Uterus (tissue), 4 donors: ENCODE measurements around the gene MINDY4. TPM values are rescaled to one million over a fixed set of nuclear protein-coding genes. Genes with fewer than 3 reads are reported as not detected.

Source experiments
- DNase-seq, 2 donors: peaks; one replicate each; pipeline ENCODE4 v3.0.0-alpha.2; 2019 to 2020
- H3K27ac ChIP-seq, 2 donors: fragments of 200-600 bp; sonication (generic); 1 replicate in 1 of 2; 2 replicates in 1 of 2; pipeline ENCODE4 v1.5.1; 2016 to 2018
- H3K27me3 ChIP-seq, 2 donors: fragments of 200-600 bp; sonication (generic); one replicate each; pipeline ENCODE4 v1.5.1; 2018 to 2019; ENCODE audit warnings: control low read depth in 1 of 2
- H3K36me3 ChIP-seq, 2 donors: fragments of 200-600 bp; sonication (generic); one replicate each; pipeline ENCODE4 v1.5.1; 2019; ENCODE audit warnings: control low read depth in 1 of 2
- H3K4me1 ChIP-seq, 2 donors: fragments of 200-600 bp; sonication (generic); one replicate each; pipeline ENCODE4 v1.5.1; 2018 to 2019; ENCODE audit warnings: control low read depth in 1 of 2
- H3K4me3 ChIP-seq, 2 donors: fragments of 200-600 bp; sonication (generic); 1 replicate in 1 of 2; 2 replicates in 1 of 2; pipeline ENCODE4 v1.5.1; 2018 to 2019; ENCODE audit warnings: mild to moderate bottlenecking in 1 of 2
- H3K9me3 ChIP-seq, 2 donors: fragments of 200-600 bp; sonication (generic); one replicate each; pipeline ENCODE4 v1.5.1; 2019; ENCODE audit warnings: control low read depth in 1 of 2
- POLR2A ChIP-seq, 2 donors: fragments of 450-650 bp; IDR thresholded peaks; one replicate each; pipeline ENCODE4 v1.6.1; 2016; ENCODE audit warnings: antibody characterized with exemption in 2 of 2, mild to moderate bottlenecking in 1 of 2, moderate library complexity in 1 of 2
- intact Hi-C: fragments of 100-400 bp; cut with DNase I; formaldehyde crosslinking; loops from one replicate; pipeline ENCODE4 v1.15.1; 2023; ENCODE audit warnings: low total_unique reads
- total RNA-seq, 4 donors: library from RNA; depleted of rRNA in 3 of 4; stranded (reverse); fragments of >200 nt in 3 of 4; gene quantifications; one replicate each; pipeline versions ENCODE4 v1.1.0 to v1.2.4, GENCODE V29; 2014 to 2023
- TF ChIP-seq, protein P1 (sequence below), 4 experiments: fragments of 200-600 bp in 2 of 4; fragments of 450-650 bp in 2 of 4; sonication (generic) in 2 of 4; IDR thresholded peaks; one replicate each; pipeline ENCODE4 v1.5.1; 2016 to 2019; ENCODE audit warnings: antibody characterized with exemption in 4 of 4, mild to moderate bottlenecking in 2 of 4, moderate library complexity in 1 of 4
- donor health status: DM: yes; HTN: yes; CAD: no.

Gene MINDY4
- total RNA-seq, 4 donors from 2014 or later = 14.7 to 23.8 (median 16.9) TPM

GRCh38 chr7:30871655-30872054 is 100.4 kb downstream of the MINDY4 start:
- Histone ChIP-seq H3K9me3 (peaks cover 0 to 3% of the 10 kb centered on the region in 2 donors), H3K36me3 (no peaks in the 10 kb centered on the region), H3K4me3 (no peak overlapping the region), H3K27ac (no peak overlapping the region), H3K4me1 (no peaks in the 10 kb centered on the region), H3K27me3 (no peaks in the 10 kb centered on the region)
- no peak for DNase-seq
- TF ChIP-seq, protein P1, sequence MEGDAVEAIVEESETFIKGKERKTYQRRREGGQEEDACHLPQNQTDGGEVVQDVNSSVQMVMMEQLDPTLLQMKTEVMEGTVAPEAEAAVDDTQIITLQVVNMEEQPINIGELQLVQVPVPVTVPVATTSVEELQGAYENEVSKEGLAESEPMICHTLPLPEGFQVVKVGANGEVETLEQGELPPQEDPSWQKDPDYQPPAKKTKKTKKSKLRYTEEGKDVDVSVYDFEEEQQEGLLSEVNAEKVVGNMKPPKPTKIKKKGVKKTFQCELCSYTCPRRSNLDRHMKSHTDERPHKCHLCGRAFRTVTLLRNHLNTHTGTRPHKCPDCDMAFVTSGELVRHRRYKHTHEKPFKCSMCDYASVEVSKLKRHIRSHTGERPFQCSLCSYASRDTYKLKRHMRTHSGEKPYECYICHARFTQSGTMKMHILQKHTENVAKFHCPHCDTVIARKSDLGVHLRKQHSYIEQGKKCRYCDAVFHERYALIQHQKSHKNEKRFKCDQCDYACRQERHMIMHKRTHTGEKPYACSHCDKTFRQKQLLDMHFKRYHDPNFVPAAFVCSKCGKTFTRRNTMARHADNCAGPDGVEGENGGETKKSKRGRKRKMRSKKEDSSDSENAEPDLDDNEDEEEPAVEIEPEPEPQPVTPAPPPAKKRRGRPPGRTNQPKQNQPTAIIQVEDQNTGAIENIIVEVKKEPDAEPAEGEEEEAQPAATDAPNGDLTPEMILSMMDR (IDR thresholded peaks at IDR 0.05) = no peak
- no peak for TF ChIP-seq POLR2A (IDR thresholded peaks at IDR 0.05)
- intact Hi-C loops = no loop called here

DNA sequence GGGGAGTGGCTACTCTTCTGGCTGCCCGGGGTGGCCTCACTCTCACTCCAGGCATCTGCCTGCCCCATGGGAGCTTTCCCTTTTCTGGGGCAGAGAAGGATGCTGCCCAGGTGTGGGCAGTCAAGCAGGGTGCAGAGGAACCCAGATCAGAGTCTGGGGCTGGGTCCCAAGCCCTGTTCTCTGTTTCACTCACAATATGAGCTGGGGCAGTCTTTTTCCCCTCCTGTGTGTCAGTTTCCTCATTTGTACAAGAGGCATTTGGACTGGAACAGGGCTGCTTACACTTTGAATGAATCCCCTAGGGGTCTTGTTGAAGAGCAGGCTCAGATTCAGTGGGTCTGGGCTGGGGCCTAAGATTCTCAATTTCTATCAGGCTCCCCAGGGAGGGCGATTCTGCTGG is 102.0 kb downstream of the MINDY4 start:
- TF ChIP-seq, protein P1 (IDR thresholded peaks at IDR 0.05) = no peak
- TF ChIP-seq POLR2A (IDR thresholded peaks at IDR 0.05) = no peak
- H3K9me3 ChIP-seq = peaks cover 0 to 3% of the 10 kb centered on the region in 2 donors
- DNase-seq = no peak
- no peak overlapping the region for H3K4me3 ChIP-seq
- intact Hi-C loops = no loop called here
- no peaks in the 10 kb centered on the region for H3K27me3 ChIP-seq
- H3K27ac ChIP-seq = no peak overlapping the region
- H3K36me3 ChIP-seq = no peaks in the 10 kb centered on the region
- H3K4me1 ChIP-seq = no peaks in the 10 kb centered on the region

- Histone ChIP-seq H3K4me1 (no peaks in the 10 kb centered on the region), H3K4me3 (no peak overlapping the region), H3K27ac (no peak overlapping the region), H3K9me3 (peaks cover 0 to 3% of the 10 kb centered on the region in 2 donors), H3K36me3 (no peaks in the 10 kb centered on the region), H3K27me3 (no peaks in the 10 kb centered on the region)
- DNase-seq = no peak
- TF ChIP-seq POLR2A (IDR thresholded peaks at IDR 0.05) = no peak
- TF ChIP-seq, protein P1 (IDR thresholded peaks at IDR 0.05) = no peak
- intact Hi-C loops = no loop called here
Measured at GRCh38 chr7:30873656-30874055, 102.4 kb downstream of the MINDY4 start.

GRCh38 chr7:30874656-30875302 is 103.6 kb downstream of the MINDY4 start:
- no peak for DNase-seq
- no peaks in the 10 kb centered on the region for H3K4me1 ChIP-seq
- H3K27ac ChIP-seq = no peak overlapping the region
- H3K36me3 ChIP-seq = no peaks in the 10 kb centered on the region
- TF ChIP-seq, protein P1 (IDR thresholded peaks at IDR 0.05) = no peak
- TF ChIP-seq POLR2A (IDR thresholded peaks at IDR 0.05) = no peak
- no peaks in the 10 kb centered on the region for H3K27me3 ChIP-seq
- H3K9me3 ChIP-seq = peaks cover 0 to 3% of the 10 kb centered on the region in 2 donors
- H3K4me3 ChIP-seq = no peak overlapping the region
- intact Hi-C loops = no loop called here

GRCh38 chr7:30877015-30877769 is 106.0 kb downstream of the MINDY4 start:
- intact Hi-C loops = no loop called here
- TF ChIP-seq, protein P1 (IDR thresholded peaks at IDR 0.05) = no peak
- no peak for TF ChIP-seq POLR2A (IDR thresholded peaks at IDR 0.05)
- Histone ChIP-seq H3K27me3 (no peaks in the 10 kb centered on the region), H3K4me1 (no peaks in the 10 kb centered on the region), H3K9me3 (peaks cover 0 to 3% of the 10 kb centered on the region in 2 donors), H3K4me3 (no peak overlapping the region), H3K36me3 (no peaks in the 10 kb centered on the region), H3K27ac (no peak overlapping the region)
- no peak for DNase-seq
